ENCODE measurements around the gene TMEM204.

DNA sequence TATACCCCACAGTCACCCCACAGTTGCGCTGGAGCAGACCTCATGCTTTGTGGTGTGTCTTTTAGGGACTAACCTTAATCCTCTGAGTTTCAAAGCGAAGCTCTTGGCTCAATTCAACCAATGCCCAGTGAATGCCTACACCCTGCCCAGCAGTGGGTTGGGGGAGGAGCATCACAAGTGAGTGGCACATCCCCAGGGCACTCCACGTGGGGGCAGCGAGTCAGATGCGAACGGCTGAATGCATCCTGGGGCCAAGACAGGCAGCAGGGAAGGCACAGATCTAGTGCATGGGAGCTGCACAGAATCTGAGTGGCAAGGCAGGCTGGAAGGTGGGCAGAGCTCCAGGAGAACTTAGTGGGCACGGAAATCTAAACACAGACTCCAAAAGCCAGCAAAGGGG, 39.2 kb downstream of the TMEM204 start:
- TF ChIP-seq GATA2 (CRISPR knock-in tag; IDR thresholded peaks at IDR 0.05), result no peak
- TF ChIP-seq, protein P1, sequence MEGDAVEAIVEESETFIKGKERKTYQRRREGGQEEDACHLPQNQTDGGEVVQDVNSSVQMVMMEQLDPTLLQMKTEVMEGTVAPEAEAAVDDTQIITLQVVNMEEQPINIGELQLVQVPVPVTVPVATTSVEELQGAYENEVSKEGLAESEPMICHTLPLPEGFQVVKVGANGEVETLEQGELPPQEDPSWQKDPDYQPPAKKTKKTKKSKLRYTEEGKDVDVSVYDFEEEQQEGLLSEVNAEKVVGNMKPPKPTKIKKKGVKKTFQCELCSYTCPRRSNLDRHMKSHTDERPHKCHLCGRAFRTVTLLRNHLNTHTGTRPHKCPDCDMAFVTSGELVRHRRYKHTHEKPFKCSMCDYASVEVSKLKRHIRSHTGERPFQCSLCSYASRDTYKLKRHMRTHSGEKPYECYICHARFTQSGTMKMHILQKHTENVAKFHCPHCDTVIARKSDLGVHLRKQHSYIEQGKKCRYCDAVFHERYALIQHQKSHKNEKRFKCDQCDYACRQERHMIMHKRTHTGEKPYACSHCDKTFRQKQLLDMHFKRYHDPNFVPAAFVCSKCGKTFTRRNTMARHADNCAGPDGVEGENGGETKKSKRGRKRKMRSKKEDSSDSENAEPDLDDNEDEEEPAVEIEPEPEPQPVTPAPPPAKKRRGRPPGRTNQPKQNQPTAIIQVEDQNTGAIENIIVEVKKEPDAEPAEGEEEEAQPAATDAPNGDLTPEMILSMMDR (IDR thresholded peaks at IDR 0.05), result no peak
- no peak for TF ChIP-seq EP300 (IDR thresholded peaks at IDR 0.05; ENCODE audit: borderline replicate concordance in 1 of 2, low read depth in 1 of 2, low read length in 1 of 2)
